Heart right ventricle (tissue), 16 donors: ENCODE measurements around the gene STX3. TPM values are rescaled to one million over a fixed set of nuclear protein-coding genes. Genes with fewer than 3 reads are reported as not detected.

ENCODE experiments used
- ATAC-seq, 8 donors: fragments of 200-7000 bp; cut with Tn5 transposase; one replicate each; pipeline ENCODE4 v1.9.1; 2020; ENCODE audit warnings: mild to moderate bottlenecking in 8 of 8, moderate library complexity in 8 of 8, moderate number of reproducible peaks in 1 of 8
- DNase-seq, 2 donors: peaks; one replicate each; pipeline ENCODE4 v3.0.0-alpha.2; 2020
- H3K27ac ChIP-seq, 10 donors: fragments of 200-600 bp; sonication (generic) in 2 of 10; one replicate each; pipeline versions ENCODE4 v1.5.0 to v1.8.0; 2020 to 2022; ENCODE audit warnings: mild to moderate bottlenecking in 3 of 10
- H3K27me3 ChIP-seq, 7 donors: fragments of 200-600 bp; one replicate each; pipeline ENCODE4 v1.8.0; 2021 to 2022; ENCODE audit warnings: mild to moderate bottlenecking in 2 of 7
- H3K36me3 ChIP-seq, 9 donors: fragments of 200-600 bp; sonication (generic) in 1 of 9; one replicate each; pipeline versions ENCODE4 v1.5.0 to v1.8.0; 2020 to 2022; ENCODE audit warnings: mild to moderate bottlenecking in 2 of 9
- H3K4me1 ChIP-seq, 9 donors: fragments of 200-600 bp; sonication (generic) in 1 of 9; one replicate each; pipeline versions ENCODE4 v1.5.0 to v1.8.0; 2020 to 2022; ENCODE audit warnings: mild to moderate bottlenecking in 4 of 9
- H3K4me3 ChIP-seq, 10 donors: fragments of 200-600 bp; sonication (generic) in 2 of 10; one replicate each; pipeline versions ENCODE4 v1.5.0 to v1.8.0; 2020 to 2022; ENCODE audit warnings: mild to moderate bottlenecking in 7 of 10, moderate library complexity in 2 of 10
- H3K9me3 ChIP-seq, 11 donors: fragments of 200-600 bp in 10 of 11; sonication (generic) in 2 of 11; one replicate each; pipeline versions ENCODE4 v1.5.0 to v1.8.0; 2013 to 2022; ENCODE audit warnings: mild to moderate bottlenecking in 2 of 11, control low read depth in 1 of 11, moderate library complexity in 1 of 11
- CTCF ChIP-seq, 9 donors: fragments of 200-600 bp; sonication (generic) in 2 of 9; IDR thresholded peaks; one replicate each; pipeline versions ENCODE4 v1.5.0 to v1.8.0; 2021 to 2022; ENCODE audit warnings: antibody characterized with exemption in 9 of 9, mild to moderate bottlenecking in 5 of 9, moderate library complexity in 1 of 9
- WGBS, 2 donors: extraction: QIAGEN DNeasy Blood & Tissue Kit; methylation state at CpG; one replicate each; pipeline ENCODE4 v1.1.7; 2013; ENCODE audit warnings: inconsistent platforms in 1 of 2; 5-methylcytosine and 5-hydroxymethylcytosine counted together
- intact Hi-C, 10 donors: fragments of 100-400 bp; cut with DNase I; formaldehyde crosslinking; loops; one replicate each; pipeline versions ENCODE4 v1.11.1 to v1.14.2; 2022
- polyA plus RNA-seq, 2 donors: library from polyadenylated mRNA; stranded (reverse); fragments of 200-250 nt; gene quantifications; one replicate each; pipeline ENCODE4 v1.2.3, GENCODE V29; 2013
- total RNA-seq, 10 donors: library from RNA; stranded (reverse); fragmentation: NEBNext Ultra II Directional in 3 of 10; extraction: Animal tissue kit (Norgen Biotek cat#: 25700) in 3 of 10; gene quantifications; one replicate each; pipeline versions ENCODE4 v1.2.1 to v1.2.4, GENCODE V29; 2021 to 2023
- donor health status: Arrhythmogenic right ventricular cardiomyopathy.
- donor health status: ischemic (EF 13 %, LVEDD 7.1; RV severe dilation, severe dysfunction).
- donor health status: healthy with polysubstance abuse.
- donor health status: DM: no; HTN: yes; CAD: no.
- donor health status: DM: no; HTN: no; CAD: no.
- donor health status: ischemic (EF 25% LVEDD 6.9; RV normal size, moderate dysfunction).
- donor health status: ischemic (EF 25% LVEDD 5.7; RV mildly dilated, moderate dysfunction).
- donor health status: healthy.
- donor health status: DM: yes; HTN: yes; CAD: no.
- donor health status: Ischemic cardiomyopathy.
- donor health status: ischemic (EF 35%, LVEDD 5.7; RV mildly dilated, moderate dysfunction).
- donor health status: nonischemic (EF 11% LVEDD 7.7; RV severe dilation, severe dysfunction).
- donor health status: DM: yes; HTN: yes; CAD: no.
- donor health status: PGD.
- donor health status: ischemic (EF 29% LVEDD 5.4; RV normal size, mild dysfunction).
- donor health status: nonischemic (EF 23%, LVEDD 6.1; RV moderate dilation, normal function).

Gene STX3
- total and polyA plus RNA-seq, 12 donors, result 5.4 to 12.8 (median 8.7) TPM

GRCh38 chr11:59756845-59757244 lies 1.7 kb downstream of the STX3 start:
- ATAC-seq (no peak), DNase-seq (no peak)
- intact Hi-C loops, result no loop called here
- H3K4me1 ChIP-seq, result peaks cover 2 to 40% (median 29%) of the 10 kb centered on the region in 9 donors
- H3K9me3 ChIP-seq, result no peaks in the 10 kb centered on the region
- H3K27me3 ChIP-seq, result no peaks in the 10 kb centered on the region
- no peak for TF ChIP-seq CTCF (IDR thresholded peaks at IDR 0.05)
- H3K27ac ChIP-seq, result peak overlapping the region in 6 of 10 donors; percentile 93 to 98 (median 96)
- WGBS, 2 donors, result 61 to 66% methylated on average over 4 of the region's 4 CpGs
- H3K36me3 ChIP-seq, result peaks cover 0 to 6% (median 0%) of the 10 kb centered on the region in 9 donors
- H3K4me3 ChIP-seq, result peak overlapping the region in 6 of 10 donors; percentile 81 to 96 (median 88)

- peak overlapping the region in 1 of 10 donors; percentile 98 for H3K27ac ChIP-seq
- H3K9me3 ChIP-seq, result no peaks in the 10 kb centered on the region
- TF ChIP-seq CTCF (IDR thresholded peaks at IDR 0.05), result no peak
- H3K36me3 ChIP-seq, result peaks cover 0 to 13% (median 0%) of the 10 kb centered on the region in 9 donors
- 80% methylated on average over 4 of the region's 4 CpGs for WGBS, 2 donors
- H3K4me1 ChIP-seq, result peaks cover 2 to 48% (median 32%) of the 10 kb centered on the region in 9 donors
- H3K27me3 ChIP-seq, result no peaks in the 10 kb centered on the region
- H3K4me3 ChIP-seq, result no peak overlapping the region
- intact Hi-C loops, result no loop called here
- no peak for ATAC-seq
- DNase-seq, result no peak
Observed at GRCh38 chr11:59758401-59759037, 3.3 kb downstream of the STX3 start.

GRCh38 chr11:59759900-59760299 lies 4.7 kb downstream of the STX3 start:
- DNase-seq, result no peak
- H3K4me3 ChIP-seq, result no peak overlapping the region
- H3K9me3 ChIP-seq, result no peaks in the 10 kb centered on the region
- intact Hi-C loops, result no loop called here
- H3K27me3 ChIP-seq, result no peaks in the 10 kb centered on the region
- TF ChIP-seq CTCF (IDR thresholded peaks at IDR 0.05), result no peak
- H3K4me1 ChIP-seq, result peaks cover 2 to 48% (median 39%) of the 10 kb centered on the region in 9 donors
- peaks cover 0 to 13% (median 0%) of the 10 kb centered on the region in 9 donors for H3K36me3 ChIP-seq
- H3K27ac ChIP-seq, result no peak overlapping the region
- ATAC-seq, result no peak
- WGBS, 2 donors, result 65 to 78% methylated on average over 4 of the region's 4 CpGs

GRCh38 chr11:59760771-59761170 lies 5.6 kb downstream of the STX3 start:
- Histone ChIP-seq H3K27me3 (no peaks in the 10 kb centered on the region), H3K4me3 (no peak overlapping the region), H3K4me1 (peaks cover 6 to 54% (median 46%) of the 10 kb centered on the region in 9 donors), H3K36me3 (peaks cover 0 to 13% (median 0%) of the 10 kb centered on the region in 9 donors), H3K27ac (peak overlapping the region in 3 of 10 donors; percentile 36 to 75 (median 71)), H3K9me3 (no peaks in the 10 kb centered on the region)
- no peak for TF ChIP-seq CTCF (IDR thresholded peaks at IDR 0.05)
- intact Hi-C loops, result no loop called here
- 92 to 94% methylated on average over 4 of the region's 4 CpGs for WGBS, 2 donors
- no peak for ATAC-seq
- no peak for DNase-seq
